A673 (cell line): ENCODE data around the gene TAF1. TPM values are rescaled to one million over a fixed set of nuclear protein-coding genes. Genes with fewer than 3 reads are reported as not detected.
"Not testable (repeated sequence)": the region's sequence is repeated elsewhere in the genome, so short reads cannot be mapped to it uniquely, and the experiment has no call there.

Experiments used
- BruUV-seq: library from RNA; stranded (reverse); fragments of 400-500 nt; replicated peaks from 2 replicates; lab custom pipeline; 2021; lab: Mats Ljungman, UMichigan
- CTCF ChIA-PET: fragments of 300-600 bp; sonication (Branson Sonifier 250); formaldehyde crosslinking; loops from one replicate; lab custom pipeline; 2022; ENCODE audit warnings: antibody characterized with exemption; lab: Charles Lee
- POLR2A ChIA-PET: fragments of 300-600 bp; sonication (Branson Sonifier 250); formaldehyde crosslinking; loops from one replicate; lab custom pipeline; 2022; ENCODE audit warnings: antibody characterized with exemption; ENCODE audit not compliant: low non-redundant PET; lab: Charles Lee
- DNase-seq: peaks from one replicate; pipeline ENCODE4 v3.0.0-alpha.2; 2015; ENCODE audit warnings: low spot score
- H3K27ac ChIP-seq: fragments of 200-600 bp; sonication (generic); 2 replicates; pipeline ENCODE4 v1.5.1; 2016; ENCODE audit warnings: mixed run types, low read depth, mild to moderate bottlenecking, mixed read lengths, antibody characterized with exemption, low read length; ENCODE audit not compliant: poor library complexity, severe bottlenecking
- H3K27me3 ChIP-seq: fragments of 200-600 bp; sonication (generic); replicated peaks from 2 replicates; pipeline ENCODE4 v1.6.1; 2017; ENCODE audit warnings: mixed run types, low read depth, mild to moderate bottlenecking, mixed read lengths, antibody characterized with exemption, low read length; ENCODE audit not compliant: insufficient read depth, poor library complexity
- H3K36me3 ChIP-seq: fragments of 200-600 bp; sonication (generic); 2 replicates; pipeline ENCODE4 v1.6.1; 2016; ENCODE audit warnings: mixed run types, mild to moderate bottlenecking, mixed read lengths, antibody characterized with exemption, low read length; ENCODE audit not compliant: insufficient read depth, poor library complexity, severe bottlenecking
- H3K4me1 ChIP-seq: fragments of 200-600 bp; sonication (generic); 2 replicates; pipeline ENCODE4 v1.6.1; 2017; ENCODE audit warnings: mixed run types, mild to moderate bottlenecking, mixed read lengths, antibody characterized with exemption, low read length; ENCODE audit not compliant: insufficient read depth, poor library complexity, severe bottlenecking
- H3K4me3 ChIP-seq: fragments of 200-600 bp; sonication (generic); 2 replicates; pipeline ENCODE4 v1.5.1; 2016; ENCODE audit warnings: low read depth, mixed run types, mild to moderate bottlenecking, mixed read lengths, low read length; ENCODE audit not compliant: poor library complexity, severe bottlenecking
- H3K9me3 ChIP-seq: fragments of 200-600 bp; sonication (generic); 2 replicates; pipeline ENCODE4 v1.6.1; 2016; ENCODE audit warnings: mixed run types, low read depth, mild to moderate bottlenecking, mixed read lengths, antibody characterized with exemption, low read length; ENCODE audit not compliant: poor library complexity, severe bottlenecking
- EZH2 ChIP-seq: fragments of 200-600 bp; sonication (generic); IDR thresholded peaks from 2 replicates; pipeline ENCODE4 v1.6.1; 2017; ENCODE audit warnings: borderline replicate concordance, low read depth, mild to moderate bottlenecking, mixed read lengths, antibody characterized with exemption, low read length; ENCODE audit not compliant: poor library complexity, severe bottlenecking
- intact Hi-C: fragments of 100-400 bp; cut with micrococcal nuclease; formaldehyde crosslinking; loops from one replicate; pipeline ENCODE4 v1.10.0; 2022; ENCODE audit not compliant: unreplicated experiment
- total RNA-seq: library from RNA; stranded (reverse); gene quantifications from 2 replicates; pipeline ENCODE4 v1.2.3, GENCODE V29; 2021
- TF ChIP-seq, protein P1 (sequence below): fragments of 300-800, 200-600 bp; sonication (generic); conservative IDR thresholded peaks from 2 replicates; pipeline ENCODE4 v1.5.1; 2017; ENCODE audit warnings: low read depth, mild to moderate bottlenecking, antibody characterized with exemption, low read length, moderate library complexity, mixed read lengths

TAF1 gene
- total RNA-seq, 1 experiment from 2014 or later = 30.3 TPM

DNA sequence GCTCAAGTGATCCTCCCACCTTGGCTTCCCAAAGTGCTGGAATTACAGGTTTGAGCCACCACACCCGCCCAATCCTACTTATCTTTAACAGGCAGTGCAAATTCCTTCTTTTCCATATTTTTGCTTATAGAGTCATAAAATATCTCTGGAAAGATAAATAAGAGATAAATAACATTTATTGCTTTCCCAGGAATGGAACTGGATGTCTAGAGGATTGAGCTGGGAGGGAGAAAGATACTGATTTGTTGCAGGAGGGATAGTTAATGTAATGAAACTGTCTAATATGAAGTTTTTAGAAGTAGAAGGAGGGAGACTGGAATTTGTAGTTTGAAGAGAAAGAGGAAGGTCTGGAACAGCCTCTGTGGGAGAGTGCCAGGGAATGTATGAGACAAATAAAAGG lies 44.4 kb upstream of the TAF1 start:
- Histone ChIP-seq H3K9me3 (peaks cover 4% of the 10 kb centered on the region), H3K27me3 (no peaks in the 10 kb centered on the region), H3K36me3 (no peaks in the 10 kb centered on the region), H3K4me3 (no peak overlapping the region), H3K27ac (no peak overlapping the region), H3K4me1 (no peaks in the 10 kb centered on the region)
- TF ChIP-seq, protein P1, sequence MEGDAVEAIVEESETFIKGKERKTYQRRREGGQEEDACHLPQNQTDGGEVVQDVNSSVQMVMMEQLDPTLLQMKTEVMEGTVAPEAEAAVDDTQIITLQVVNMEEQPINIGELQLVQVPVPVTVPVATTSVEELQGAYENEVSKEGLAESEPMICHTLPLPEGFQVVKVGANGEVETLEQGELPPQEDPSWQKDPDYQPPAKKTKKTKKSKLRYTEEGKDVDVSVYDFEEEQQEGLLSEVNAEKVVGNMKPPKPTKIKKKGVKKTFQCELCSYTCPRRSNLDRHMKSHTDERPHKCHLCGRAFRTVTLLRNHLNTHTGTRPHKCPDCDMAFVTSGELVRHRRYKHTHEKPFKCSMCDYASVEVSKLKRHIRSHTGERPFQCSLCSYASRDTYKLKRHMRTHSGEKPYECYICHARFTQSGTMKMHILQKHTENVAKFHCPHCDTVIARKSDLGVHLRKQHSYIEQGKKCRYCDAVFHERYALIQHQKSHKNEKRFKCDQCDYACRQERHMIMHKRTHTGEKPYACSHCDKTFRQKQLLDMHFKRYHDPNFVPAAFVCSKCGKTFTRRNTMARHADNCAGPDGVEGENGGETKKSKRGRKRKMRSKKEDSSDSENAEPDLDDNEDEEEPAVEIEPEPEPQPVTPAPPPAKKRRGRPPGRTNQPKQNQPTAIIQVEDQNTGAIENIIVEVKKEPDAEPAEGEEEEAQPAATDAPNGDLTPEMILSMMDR = no peak
- TF ChIP-seq EZH2 = no peak
- BruUV-seq = no TSS peak
- DNase-seq = no peak
- intact Hi-C loops = no loop called here
- POLR2A ChIA-PET = no interaction called here
- CTCF ChIA-PET = no interaction called here

DNA sequence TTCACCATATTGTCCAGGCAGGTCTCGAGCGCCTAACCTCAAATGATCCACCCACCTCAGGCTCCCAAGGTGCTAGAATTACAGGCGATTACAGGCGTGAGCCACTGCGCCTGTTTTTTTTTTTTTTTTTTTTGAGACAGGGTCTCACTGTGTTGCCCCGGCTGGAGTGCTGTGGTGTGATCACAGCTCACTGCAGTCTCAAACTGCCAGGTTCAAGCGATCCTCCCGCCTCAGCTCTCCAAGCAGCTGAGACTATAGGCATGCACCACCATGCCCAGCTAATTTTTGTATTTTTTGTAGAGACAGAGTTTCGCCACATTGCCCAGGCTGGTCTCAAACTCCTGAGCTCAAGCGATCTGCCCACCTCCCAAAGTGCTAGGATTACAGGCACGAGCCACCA lies 41.7 kb upstream of the TAF1 start:
- H3K4me1 ChIP-seq, H3K27me3 ChIP-seq, BruUV-seq, DNase-seq, H3K36me3 ChIP-seq, H3K27ac ChIP-seq, CTCF ChIA-PET, POLR2A ChIA-PET, H3K9me3 ChIP-seq, H3K4me3 ChIP-seq, intact Hi-C loops: not testable (repeated sequence)

DNA sequence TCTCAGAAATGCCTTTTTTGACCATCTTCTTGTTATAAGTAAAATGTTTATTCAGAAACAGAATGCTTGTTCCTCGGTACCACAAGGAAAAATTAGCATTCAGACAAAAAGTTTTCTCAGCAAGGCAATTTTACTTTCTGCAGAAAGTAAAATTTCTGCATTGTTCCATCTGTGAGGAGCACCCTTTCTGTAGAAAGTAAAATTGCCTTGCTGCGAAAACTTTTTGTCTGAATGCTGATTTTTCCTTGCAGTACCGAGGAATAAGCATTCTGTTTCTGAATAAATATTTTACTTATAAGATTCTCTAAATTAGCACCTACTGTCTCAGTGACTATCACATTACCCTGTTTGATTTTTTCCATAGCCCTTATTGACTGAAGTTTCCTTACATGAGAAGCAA lies 39.8 kb upstream of the TAF1 start:
- no peak overlapping the region for H3K27ac ChIP-seq
- ChIA-PET POLR2A (no interaction called here), CTCF (no interaction called here)
- H3K9me3 ChIP-seq = peaks cover 5% of the 10 kb centered on the region
- H3K36me3 ChIP-seq = no peaks in the 10 kb centered on the region
- H3K4me3 ChIP-seq = no peak overlapping the region
- no peak for DNase-seq
- intact Hi-C loops = no loop called here
- no peaks in the 10 kb centered on the region for H3K4me1 ChIP-seq
- TF ChIP-seq EZH2 = no peak
- TF ChIP-seq, protein P1 = no peak
- H3K27me3 ChIP-seq = no peaks in the 10 kb centered on the region
- BruUV-seq = no TSS peak

DNA sequence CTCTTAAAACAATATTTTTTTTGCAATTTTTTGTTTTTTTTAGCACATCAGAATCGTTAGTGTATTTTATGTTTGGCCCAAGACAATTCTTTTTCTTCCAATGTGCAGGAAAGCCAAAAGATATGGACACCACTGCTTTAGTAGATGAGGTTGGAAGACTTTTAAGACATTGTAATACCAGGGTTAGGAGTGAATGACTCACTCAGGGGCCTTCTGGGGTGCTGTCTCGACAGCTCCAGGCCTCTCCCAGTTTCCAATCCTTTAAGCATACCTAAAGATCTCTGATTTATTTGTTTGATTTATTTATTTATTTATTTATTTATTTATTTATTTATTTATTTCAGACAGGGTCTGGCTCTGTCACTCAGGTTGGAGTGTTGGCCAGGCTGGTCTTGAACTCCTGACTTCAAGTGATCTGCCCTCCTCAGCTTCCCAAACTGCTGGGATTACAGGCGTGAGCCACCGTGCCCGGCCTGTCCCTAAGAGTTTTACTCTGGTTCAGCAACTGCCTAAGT lies 16.9 kb upstream of the TAF1 start:
- H3K36me3 ChIP-seq, POLR2A ChIA-PET, intact Hi-C loops, H3K4me3 ChIP-seq, DNase-seq, H3K9me3 ChIP-seq, H3K27me3 ChIP-seq, H3K4me1 ChIP-seq, BruUV-seq, CTCF ChIA-PET, H3K27ac ChIP-seq: not testable (repeated sequence)

DNA sequence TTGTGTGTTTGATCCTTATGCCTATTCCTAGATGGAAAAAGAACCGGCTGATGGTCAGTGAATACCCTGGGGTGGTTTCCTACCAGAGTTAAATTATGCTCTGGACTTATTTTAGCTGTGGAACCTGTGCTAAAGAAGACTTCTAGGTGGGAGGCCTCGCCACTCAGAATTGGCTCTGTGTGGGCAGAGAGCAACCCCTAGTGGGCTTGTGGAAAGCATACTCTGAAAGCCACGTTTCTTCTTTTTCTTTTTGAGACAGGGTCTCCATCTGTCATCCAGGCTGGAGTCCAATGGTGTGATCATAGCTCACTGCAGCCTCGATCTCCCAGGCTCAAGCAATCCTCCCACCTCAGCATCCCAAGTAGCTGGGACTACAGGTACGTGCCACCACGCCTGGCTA lies 16.3 kb upstream of the TAF1 start:
- CTCF ChIA-PET = not testable (repeated sequence)

DNA sequence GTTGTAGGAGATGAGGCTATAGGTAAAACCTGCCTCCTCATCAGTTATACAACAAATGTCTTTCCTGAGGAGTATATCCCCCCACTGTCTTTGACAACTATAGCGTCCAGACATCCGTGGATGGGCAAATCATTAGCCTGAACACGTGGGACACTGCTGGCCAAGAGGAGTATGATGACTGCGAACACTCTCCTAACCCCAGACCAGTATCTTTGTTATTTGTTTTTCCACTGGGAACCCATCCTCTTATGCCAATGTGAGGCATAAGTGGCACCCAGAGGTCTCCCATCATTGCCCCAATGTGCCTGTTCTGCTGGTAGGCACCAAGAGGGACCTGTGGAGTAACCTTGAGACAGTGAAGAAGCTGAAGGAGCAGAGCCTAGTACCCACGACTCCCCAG lies 13.7 kb upstream of the TAF1 start:
- DNase-seq, H3K27me3 ChIP-seq, H3K9me3 ChIP-seq, H3K4me3 ChIP-seq, H3K27ac ChIP-seq, CTCF ChIA-PET, BruUV-seq, H3K36me3 ChIP-seq, intact Hi-C loops, POLR2A ChIA-PET, H3K4me1 ChIP-seq: not testable (repeated sequence)

More for the DNA sequence above, 16.3 kb upstream of the TAF1 start:
- intact Hi-C loops, H3K9me3 ChIP-seq, H3K4me1 ChIP-seq, BruUV-seq, DNase-seq, H3K27me3 ChIP-seq, H3K27ac ChIP-seq, H3K36me3 ChIP-seq, POLR2A ChIA-PET, H3K4me3 ChIP-seq: not testable (repeated sequence)
